ENCODE measurements around the gene MPPED2.

- TF ChIP-seq GATA2 (IDR thresholded peaks at IDR 0.05; ENCODE audit: low read depth, low read length) (no peak), GATA3 (IDR thresholded peaks at IDR 0.05; ENCODE audit: low read depth, low read length) (no peak)
Measured at GRCh38 chr11:30586251-30587144, at the start of gene MPPED2.

Measured in SH-SY5Y (cell line).